Measurements from ENCODE around the gene NOLC1.

The NOLC1 gene

DNA sequence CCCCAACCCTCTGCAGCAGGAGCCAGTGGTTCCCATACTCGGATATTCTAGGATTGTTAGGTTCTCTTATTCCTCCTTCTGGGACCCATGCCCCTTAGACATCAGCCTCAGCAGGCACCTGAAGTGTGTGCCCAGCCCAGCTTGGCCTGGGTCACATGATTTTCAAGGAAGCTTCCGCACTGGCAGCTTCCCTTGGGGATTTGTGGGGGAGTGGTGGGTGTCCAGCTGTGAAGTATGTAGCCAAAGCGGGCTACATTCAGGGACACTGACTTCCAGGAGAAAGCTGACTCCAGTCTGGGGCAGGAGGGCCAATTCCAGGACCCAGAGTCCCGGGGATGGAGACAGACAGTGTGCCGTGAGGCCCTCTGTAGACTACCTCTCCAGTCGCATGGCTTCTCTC, 33.3 kb upstream of the NOLC1 start:
- no peak for TF ChIP-seq CTCF (IDR thresholded peaks at IDR 0.05; ENCODE audit: insufficient read depth, low read length, poor library complexity, severe bottlenecking)

GRCh38 chr10:102119417-102120141, 32.6 kb upstream of the NOLC1 start:
- Histone ChIP-seq H3K27ac (ENCODE audit: low read depth, low read length) (peak overlapping the region; percentile 78), H3K9ac (ENCODE audit: low read length) (peak overlapping the region; percentile 87), H3K79me2 (ENCODE audit: insufficient read depth, low read length) (peaks cover 44% of the 10 kb centered on the region)

More for the DNA sequence above, 33.3 kb upstream of the NOLC1 start:
- H3K9me3 ChIP-seq (ENCODE audit: insufficient read depth, low read length), result no peaks in the 10 kb centered on the region
- H3K27ac ChIP-seq (ENCODE audit: low read depth, low read length), result peak overlapping the region; percentile 78
- H2AFZ ChIP-seq (ENCODE audit: low read depth, low read length, severe bottlenecking), result no peak overlapping the region
- no peaks in the 10 kb centered on the region for H3K27me3 ChIP-seq (ENCODE audit: low read length)
- peak overlapping the region; percentile 70 for H3K4me3 ChIP-seq (ENCODE audit: insufficient read depth, low read length, poor library complexity, severe bottlenecking)
- H3F3A ChIP-seq (ENCODE audit: insufficient read depth), result peaks cover 39% of the 10 kb centered on the region
- peak overlapping the region; percentile 87 for H3K9ac ChIP-seq (ENCODE audit: low read length)
- peaks cover 49% of the 10 kb centered on the region for H3K79me2 ChIP-seq (ENCODE audit: insufficient read depth, low read length)
- no peaks in the 10 kb centered on the region for H3K9me2 ChIP-seq (replicated peaks; ENCODE audit: insufficient read depth, low read length)
- no peaks in the 10 kb centered on the region; the same call in 1 of the 2 replicates for H4K20me1 ChIP-seq (ENCODE audit: low read depth, low read length)
- peak overlapping the region; percentile 89 for H3K4me2 ChIP-seq (ENCODE audit: low read depth, low read length, poor library complexity, severe bottlenecking)
- H3K36me3 ChIP-seq (ENCODE audit: low read length), result no peaks in the 10 kb centered on the region

DNA sequence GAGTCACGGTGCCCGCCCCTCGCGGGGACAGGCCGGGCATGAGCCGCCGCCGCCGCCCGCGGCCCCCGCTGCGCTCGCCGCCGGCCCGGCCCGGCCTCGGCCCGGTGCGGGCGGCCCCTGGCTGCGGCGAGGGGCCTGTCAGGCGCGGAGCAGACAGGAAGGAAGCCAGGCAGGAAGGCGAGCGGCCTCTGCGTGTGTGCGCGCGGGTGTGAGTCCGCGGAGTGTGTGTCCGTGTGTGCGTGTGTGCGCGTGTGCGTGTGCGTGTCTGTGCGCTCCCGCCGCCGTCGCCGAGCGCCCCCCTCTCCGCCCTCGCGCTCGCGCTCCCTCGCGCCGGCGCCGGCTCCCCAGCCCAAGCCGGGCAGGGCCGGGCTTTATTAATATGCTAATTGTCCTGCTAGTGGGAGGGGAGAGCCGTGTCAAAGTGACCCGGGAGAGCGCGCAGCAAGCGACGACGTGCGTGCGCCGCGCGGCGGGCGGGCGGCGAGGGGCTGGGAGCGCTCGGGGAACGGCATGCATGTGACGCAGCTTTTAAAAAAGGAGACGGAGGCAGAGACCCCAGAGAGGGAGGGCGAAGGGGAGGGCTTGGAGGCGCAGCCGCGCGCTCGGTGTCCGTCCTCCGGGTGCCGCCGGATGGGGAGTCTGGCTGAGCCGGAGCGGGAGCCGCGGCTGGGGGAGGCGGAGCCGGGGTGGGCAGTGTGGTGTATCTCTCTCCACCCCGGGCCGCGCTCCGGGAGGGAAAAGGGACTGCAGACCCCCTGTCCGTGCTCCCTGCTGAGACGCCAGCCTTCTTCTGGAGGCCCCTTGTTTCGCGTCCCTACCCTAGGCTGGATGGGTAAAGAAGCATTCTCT, 31.8 kb upstream of the NOLC1 start, which contains the start of gene LDB1:
LDB1 (minus strand) TSS at position 227 of the 849 bp plus-strand sequence. CDS start 258 bp downstream, outside the sequence.
- peaks cover 39% of the 10 kb centered on the region for H3K79me2 ChIP-seq (ENCODE audit: insufficient read depth, low read length)
- H3K27ac ChIP-seq (ENCODE audit: low read depth, low read length), result peak within 1 kb of the TSS; percentile 78
- TF ChIP-seq EZH2phosphoT487 (conservative IDR thresholded peaks at IDR 0.05; ENCODE audit: low read length), result no peak
- no peak for TF ChIP-seq CTCF (IDR thresholded peaks at IDR 0.05; ENCODE audit: insufficient read depth, low read length, poor library complexity, severe bottlenecking)

More at GRCh38 chr10:102119417-102120141, 32.6 kb upstream of the NOLC1 start:
- Histone ChIP-seq H4K20me1 (ENCODE audit: low read depth, low read length) (no peaks in the 10 kb centered on the region), H3K36me3 (ENCODE audit: low read length) (no peaks in the 10 kb centered on the region), H3K9me2 (replicated peaks; ENCODE audit: insufficient read depth, low read length) (no peaks in the 10 kb centered on the region), H2AFZ (ENCODE audit: low read depth, low read length, severe bottlenecking) (peak overlapping the region; percentile 35), H3K9me3 (ENCODE audit: insufficient read depth, low read length) (no peaks in the 10 kb centered on the region), H3K4me3 (ENCODE audit: insufficient read depth, low read length, poor library complexity, severe bottlenecking) (peak overlapping the region; percentile 70), H3F3A (ENCODE audit: insufficient read depth) (peaks cover 39% of the 10 kb centered on the region), H3K27me3 (ENCODE audit: low read length) (no peaks in the 10 kb centered on the region), H3K4me2 (ENCODE audit: low read depth, low read length, poor library complexity, severe bottlenecking) (peak overlapping the region; percentile 89)
- TF ChIP-seq CTCF (IDR thresholded peaks at IDR 0.05; ENCODE audit: insufficient read depth, low read length, poor library complexity, severe bottlenecking), result no peak
- TF ChIP-seq EZH2phosphoT487 (conservative IDR thresholded peaks at IDR 0.05; ENCODE audit: low read length), result no peak

More for the DNA sequence above, 31.8 kb upstream of the NOLC1 start, which contains the start of gene LDB1:
- H3K9me3 ChIP-seq (ENCODE audit: insufficient read depth, low read length), result no peaks in the 10 kb centered on the region
- no peaks in the 10 kb centered on the region for H3K9me2 ChIP-seq (replicated peaks; ENCODE audit: insufficient read depth, low read length)
- peaks cover 39% of the 10 kb centered on the region for H3F3A ChIP-seq (ENCODE audit: insufficient read depth)
- H3K4me2 ChIP-seq (ENCODE audit: low read depth, low read length, poor library complexity, severe bottlenecking), result peak within 1 kb of the TSS; percentile 89
- H3K4me3 ChIP-seq (ENCODE audit: insufficient read depth, low read length, poor library complexity, severe bottlenecking), result peak within 1 kb of the TSS; percentile 70
- H2AFZ ChIP-seq (ENCODE audit: low read depth, low read length, severe bottlenecking), result peak within 1 kb of the TSS; percentile 81
- no peaks in the 10 kb centered on the region for H3K27me3 ChIP-seq (ENCODE audit: low read length)
- H4K20me1 ChIP-seq (ENCODE audit: low read depth, low read length), result no peaks in the 10 kb centered on the region
- no peaks in the 10 kb centered on the region for H3K36me3 ChIP-seq (ENCODE audit: low read length)
- peak within 1 kb of the TSS; percentile 87 for H3K9ac ChIP-seq (ENCODE audit: low read length)

Data from SU-DHL-6 (cell line).